HG03558 (cell line): ENCODE measurements around the gene TBC1D5.
"Not testable (repeated sequence)": the region's sequence is repeated elsewhere in the genome, so short reads cannot be mapped to it uniquely, and the experiment has no call there.

ENCODE experiments used
- ATAC-seq: cut with Tn5 transposase; IDR thresholded peaks from one replicate; pipeline ENCODE4 v1.9.1; 2021; ENCODE audit warnings: moderate number of reproducible peaks; ENCODE audit not compliant: unreplicated experiment; ENCODE audit errors: extremely low read depth

Gene TBC1D5

DNA sequence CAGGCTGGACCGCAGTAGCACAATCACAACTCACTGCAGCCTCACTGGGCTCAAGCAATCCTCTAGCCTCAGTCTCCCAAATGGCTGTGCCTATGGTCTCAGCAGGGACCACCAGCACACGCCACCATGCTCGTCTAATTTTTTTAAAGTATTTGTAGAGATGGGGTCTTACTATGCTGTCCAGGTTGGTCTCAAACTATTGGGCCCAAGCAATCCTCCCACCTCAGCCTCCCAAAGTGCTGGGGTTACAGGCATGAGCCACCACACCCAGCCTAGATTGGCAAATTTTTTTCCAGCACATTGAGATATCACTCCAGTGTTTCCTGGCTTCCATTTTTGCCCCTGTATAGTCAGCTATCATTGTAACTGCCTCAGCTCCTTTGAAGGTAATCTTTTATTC is 18.3 kb downstream of the TBC1D5 start:
- ATAC-seq = no peak

DNA sequence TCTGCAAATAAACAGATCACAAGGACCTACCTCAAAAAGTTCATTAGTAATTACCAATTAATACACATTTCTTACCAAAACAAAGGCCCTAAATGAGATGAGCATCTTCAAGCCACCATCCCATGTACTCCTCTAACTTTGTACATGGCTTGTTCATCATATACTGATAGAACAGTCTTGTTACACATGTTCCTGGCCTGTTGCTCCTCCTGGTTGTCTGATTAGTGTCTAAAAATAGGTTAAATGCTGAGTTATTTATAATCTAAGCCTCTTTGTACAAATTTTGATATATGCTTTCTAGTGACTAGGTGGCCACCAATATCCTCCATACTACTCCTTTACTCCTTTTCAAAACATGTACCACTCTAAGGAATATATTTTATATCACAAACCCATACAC is 25.0 kb downstream of the TBC1D5 start:
- ATAC-seq = no peak

DNA sequence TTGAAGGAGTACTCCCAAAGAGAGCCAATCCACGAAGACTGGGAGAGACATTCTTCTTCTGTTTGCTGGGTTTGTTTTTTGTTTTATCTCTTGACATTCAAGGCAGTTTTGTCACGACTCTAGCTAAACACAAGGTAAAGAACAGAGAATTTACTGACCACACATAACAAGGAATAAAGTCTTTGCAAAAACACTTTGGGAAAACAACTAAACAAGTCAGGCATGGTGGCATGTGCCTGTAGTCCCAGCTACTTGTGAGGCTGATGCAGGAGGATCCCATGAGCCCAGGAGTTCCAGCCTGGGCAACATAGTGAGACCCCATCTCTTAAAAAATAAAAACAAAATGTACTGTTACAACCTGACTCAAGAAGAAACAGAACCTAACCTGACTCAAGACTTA is 28.0 kb downstream of the TBC1D5 start:
- no peak for ATAC-seq

DNA sequence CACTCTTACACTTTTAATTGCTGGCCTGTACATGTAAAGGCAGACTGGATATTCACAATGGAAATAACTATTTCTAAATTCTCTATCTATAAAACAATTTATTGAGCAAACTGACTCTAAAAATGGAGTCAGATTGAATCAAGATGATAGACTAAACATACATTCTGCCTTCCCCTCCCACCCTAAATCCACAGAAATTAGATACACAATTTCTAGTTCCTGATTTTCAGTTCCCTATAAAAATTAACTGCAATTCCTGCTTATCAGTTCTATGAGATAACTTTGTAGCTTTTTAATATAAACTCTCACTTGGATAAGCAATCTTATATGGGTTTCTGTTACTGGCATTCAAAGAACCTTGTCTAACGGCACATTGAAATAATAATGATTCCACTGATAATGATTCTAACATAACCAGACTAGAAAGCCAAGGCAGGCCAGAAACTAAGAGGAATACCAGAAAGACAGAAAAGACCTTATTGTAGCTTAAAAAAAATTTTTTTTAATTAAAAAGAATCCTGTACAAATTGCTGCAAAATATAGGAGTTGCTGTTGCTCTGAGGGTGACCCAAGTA is 33.1 kb downstream of the TBC1D5 start:
- no peak for ATAC-seq

DNA sequence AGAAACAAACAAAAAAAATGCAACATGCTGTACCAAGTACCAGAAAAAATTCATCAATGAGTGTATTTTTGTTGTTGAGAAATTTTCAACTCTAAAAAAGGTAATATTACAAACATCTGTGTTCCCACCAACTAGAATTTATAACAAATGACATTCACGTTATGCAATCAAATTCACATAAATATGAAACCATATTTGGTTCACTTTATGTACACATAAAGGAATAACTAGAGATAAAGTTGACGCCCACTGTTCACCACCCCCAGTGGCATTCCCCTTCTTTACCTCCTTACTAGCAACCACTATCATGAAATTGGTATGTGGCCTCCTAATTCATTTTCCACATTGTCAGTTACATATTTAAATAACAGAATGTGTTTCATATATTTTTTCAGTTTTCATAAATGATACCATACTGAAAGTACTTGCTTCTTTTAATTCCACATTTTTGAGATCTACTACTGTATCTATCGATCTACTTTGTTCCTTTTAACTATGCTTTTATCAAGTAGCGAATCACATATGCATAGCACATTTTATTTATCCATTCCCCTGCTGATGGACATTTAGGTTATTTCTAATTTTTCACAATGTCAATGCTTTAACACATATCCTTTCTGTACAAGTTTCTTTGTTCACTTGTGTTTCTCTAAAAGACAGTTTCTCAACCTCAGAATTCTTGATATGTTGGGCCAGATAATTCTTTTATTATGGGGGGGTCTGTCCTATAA is 34.5 kb downstream of the TBC1D5 start:
- no peak for ATAC-seq

DNA sequence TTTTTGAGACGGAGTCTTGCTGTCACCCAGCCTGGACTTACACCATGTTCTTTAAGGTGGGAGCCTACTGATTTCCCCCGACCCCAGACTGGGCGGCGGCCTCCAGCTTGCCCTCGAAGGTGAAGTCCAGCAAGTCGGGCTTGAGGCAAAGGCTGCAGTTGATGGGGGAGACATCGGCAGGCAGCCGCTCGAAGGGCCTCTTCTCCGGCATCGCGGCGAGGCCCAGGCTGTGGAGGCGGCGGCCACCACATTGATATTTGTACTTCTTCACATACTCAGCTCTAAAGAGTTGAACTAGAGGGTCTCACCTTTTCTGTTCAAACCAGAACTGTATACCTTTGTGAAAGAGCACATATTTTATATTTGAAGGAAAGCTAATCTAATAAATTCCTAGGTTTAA is 36.4 kb downstream of the TBC1D5 start:
- ATAC-seq = not testable (repeated sequence)

DNA sequence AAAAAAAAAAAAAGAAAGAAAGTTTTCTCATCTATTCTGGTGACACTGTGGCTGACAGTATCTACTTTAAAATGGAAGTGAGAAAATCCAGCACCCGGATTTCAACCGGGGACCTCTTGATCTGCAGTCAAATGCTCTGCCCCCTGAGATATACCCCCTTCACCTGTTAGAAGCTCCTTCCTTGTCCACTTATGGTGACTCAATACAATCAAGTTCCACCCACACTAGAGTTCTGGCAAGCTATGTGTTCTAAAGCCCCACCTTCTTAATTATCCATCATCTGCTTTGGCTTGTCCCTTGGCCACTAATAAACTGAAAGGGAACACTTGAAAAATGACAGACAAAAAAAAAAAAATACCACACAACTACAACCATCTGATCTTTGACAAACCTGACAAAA is 42.6 kb downstream of the TBC1D5 start:
- not testable (repeated sequence) for ATAC-seq

DNA sequence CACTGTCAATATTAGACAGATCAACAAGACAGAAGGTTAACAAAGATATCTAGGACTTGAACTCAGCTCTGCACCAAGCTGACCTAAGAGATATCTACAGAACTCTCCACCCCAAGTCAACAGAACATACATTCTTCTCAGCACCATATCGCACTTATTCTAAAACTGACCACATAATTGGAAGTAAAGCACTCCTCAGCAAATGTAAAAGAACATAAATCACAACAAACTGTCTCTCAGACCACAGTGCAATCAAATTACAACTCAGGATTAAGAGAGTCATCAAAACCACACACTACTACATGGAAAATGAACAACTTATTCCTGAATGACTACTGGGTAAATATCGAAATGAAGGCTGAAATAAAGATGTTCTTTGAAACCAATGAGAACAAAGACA is 46.8 kb downstream of the TBC1D5 start:
- not testable (repeated sequence) for ATAC-seq

DNA sequence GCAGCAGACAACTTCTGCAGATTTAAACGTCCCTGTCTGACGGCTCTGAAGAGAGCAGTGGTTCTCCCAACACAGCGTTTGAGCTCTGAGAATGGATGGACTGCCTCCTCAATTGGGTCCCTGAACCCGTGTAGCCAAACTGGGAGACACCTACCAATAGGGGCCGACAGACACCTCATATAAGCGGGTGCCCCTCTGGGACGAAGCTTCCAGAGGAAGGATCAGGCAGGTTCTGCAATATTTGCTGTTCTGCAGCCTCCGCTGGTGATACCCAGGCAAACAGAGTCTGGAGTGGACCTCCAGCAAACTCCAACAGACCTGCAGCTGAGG is 48.8 kb downstream of the TBC1D5 start:
- not testable (repeated sequence) for ATAC-seq

DNA sequence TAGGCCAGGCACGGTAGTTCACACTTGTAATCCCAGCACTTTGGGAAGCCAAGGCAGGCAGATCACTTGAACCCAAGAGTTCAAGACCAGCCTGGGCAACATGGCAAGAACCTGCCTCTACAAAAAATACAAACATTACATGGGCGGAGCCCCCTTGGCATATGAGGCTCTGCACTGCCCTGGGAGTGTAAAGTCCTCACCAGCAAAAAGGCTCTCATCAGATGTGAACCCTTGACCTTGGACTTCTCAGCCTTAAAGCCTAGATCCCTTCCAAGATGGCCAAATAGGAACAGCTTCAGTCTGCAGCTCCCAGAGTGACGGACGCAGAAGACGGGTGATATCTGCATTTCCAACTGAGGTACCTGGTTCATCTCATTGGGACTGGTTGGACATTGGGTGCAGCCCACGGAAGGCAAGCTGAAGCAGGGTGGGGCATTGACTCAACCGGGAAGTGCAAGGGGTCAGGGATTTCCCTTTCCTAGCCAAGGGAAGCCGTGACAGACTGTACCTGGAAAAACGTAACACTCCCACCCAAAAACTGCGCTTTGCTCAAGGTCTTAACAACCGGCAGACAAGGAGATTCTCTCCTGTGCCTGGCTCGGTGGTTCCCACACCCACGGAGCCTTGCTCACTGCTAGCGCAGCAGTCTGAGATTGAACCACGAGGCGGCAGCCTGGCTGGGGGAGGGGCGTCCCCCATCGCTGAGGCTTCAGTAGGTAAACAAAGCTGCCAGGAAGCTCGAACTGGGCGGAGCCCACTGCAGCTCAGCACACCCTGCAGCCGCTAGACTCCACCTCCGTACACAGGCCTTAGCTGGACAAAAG is 49.4 kb downstream of the TBC1D5 start:
- not testable (repeated sequence) for ATAC-seq

DNA sequence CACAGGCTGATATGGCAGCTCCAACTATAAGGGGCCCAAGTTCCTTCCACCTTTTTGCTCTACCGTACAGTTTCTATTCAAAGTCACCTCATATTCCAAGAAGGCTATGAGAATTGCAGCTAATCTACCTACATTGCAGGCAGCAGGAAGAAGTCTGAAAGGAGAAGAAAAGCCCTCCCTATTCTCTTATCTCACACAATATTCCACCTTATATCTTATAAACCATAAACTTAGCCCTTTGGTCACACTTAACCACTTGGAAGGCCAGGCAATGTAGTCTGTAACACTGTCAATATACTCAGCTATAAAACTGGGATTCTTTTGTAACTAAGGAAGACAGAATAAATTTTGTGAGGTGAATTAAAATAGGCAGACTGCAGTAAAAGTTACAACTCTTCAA is 54.9 kb downstream of the TBC1D5 start:
- no peak for ATAC-seq

DNA sequence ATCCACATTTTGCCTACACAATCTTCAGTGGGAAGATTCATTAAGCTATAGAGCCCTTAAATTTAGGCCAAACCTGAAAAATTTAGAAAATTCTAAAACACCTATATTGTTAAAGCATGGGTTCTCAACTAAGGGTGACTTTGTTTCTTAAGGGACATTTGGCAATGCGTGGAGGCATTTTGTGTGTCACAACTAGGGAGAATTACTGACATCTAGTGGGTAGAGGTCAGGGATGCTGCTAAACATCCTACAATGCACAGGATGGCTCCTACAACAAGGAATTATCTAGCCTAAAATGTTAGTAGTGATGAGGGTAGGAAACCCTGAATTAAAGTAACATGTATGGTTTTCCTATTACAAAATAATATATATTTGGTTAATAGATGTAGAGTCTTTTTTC is 55.8 kb downstream of the TBC1D5 start:
- ATAC-seq = no peak

DNA sequence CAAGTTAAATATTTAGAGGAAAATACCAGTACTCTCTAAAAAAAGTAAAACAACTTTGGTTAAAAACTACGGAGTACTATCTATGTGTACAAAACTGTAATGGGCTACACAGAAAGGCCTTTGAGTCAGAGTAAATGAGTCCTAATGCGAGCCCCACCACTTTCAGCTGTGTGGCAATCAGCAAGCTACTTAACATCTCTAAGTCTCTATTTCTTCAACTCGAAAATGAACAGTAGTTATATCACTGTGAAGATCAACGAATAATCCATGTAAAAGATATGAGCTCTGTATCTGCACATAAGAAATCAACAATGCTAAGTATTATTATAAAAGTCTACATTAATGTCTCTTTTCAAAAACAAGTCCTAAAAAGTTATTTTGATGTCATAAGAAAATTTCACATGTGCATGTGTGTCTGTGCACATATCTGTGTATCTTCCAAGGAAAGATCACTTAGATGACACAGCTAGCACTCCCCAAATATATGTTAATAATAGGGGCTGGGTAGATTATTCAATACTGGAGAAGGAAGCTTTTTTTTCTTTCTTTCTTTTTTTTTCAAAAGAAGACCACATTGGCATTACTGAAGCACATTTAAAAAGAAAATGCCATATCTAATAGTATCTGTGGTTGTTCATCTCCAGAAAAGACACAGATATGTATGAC is 58.8 kb downstream of the TBC1D5 start:
- no peak for ATAC-seq

DNA sequence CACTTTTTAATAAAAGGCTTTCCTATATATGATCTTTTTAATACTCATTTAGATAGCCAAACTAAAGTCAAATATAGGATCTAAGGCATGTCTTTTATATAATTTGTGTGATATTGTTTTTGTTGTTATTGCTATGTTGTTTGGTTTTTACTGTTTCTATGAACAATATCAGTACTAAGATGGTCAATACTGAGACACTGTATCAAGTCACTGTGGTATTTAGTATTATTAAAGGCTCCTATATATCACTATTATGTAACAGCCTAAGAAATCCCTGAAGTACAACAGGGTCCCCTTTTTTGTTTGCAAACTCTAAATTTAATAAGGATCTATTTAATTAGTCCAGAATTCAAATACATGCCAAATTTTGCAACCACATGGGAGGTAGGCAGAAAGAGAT is 61.9 kb downstream of the TBC1D5 start:
- ATAC-seq = no peak

DNA sequence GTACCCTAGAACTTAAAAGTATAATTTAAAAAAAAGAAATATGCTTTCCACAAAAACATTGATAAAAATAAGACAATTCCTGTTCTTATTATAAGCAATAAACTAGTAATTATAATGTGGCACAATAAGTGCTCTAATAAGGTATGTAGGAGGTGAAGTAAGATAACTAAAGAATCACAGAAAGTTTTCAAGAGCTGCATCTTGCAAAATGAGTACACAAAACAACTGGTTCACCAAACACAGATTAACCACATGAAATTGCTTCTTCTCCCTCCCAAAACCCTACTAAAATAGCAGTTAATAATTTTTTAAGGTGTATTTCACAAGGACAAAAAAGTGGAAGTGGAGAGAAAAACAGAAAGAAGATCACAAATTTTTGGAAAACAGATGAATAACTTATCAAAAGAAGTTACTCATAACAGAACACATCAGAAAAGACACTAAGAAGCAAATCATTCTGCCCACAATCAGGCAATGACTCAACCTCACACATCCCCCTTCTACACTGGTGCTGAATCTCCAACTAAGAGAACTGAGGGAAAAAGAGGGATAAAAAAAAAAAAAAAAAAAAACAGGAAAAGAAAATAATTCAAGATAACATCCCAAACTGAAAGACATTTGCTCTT is 64.2 kb downstream of the TBC1D5 start:
- ATAC-seq = no peak

DNA sequence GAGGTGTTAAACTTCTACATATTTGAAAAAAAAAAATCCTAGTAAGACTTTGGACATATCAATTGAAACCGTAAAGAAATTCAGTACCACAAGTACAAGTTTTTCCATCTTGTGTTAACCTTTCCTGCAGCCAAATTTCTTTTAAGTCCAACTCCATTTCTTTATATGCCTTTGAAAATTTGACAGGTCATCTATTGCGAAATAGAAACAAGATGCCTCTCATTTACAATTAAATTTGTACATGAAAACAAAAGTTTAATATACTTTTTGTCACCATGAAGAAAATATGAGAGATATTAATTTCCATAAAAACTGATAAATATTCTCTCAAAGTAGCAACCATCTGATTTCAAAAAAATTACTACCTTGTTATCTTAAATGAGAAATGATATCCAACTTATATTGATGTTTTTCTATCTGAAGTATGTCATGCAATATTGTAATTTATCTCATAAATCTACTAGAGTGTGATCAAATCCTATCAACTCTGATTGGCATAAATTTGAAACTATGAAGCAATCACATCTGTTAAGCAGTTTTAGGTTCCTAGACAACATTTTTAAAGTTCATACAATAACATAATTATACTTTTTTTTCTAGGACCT is 68.2 kb downstream of the TBC1D5 start:
- ATAC-seq = no peak

DNA sequence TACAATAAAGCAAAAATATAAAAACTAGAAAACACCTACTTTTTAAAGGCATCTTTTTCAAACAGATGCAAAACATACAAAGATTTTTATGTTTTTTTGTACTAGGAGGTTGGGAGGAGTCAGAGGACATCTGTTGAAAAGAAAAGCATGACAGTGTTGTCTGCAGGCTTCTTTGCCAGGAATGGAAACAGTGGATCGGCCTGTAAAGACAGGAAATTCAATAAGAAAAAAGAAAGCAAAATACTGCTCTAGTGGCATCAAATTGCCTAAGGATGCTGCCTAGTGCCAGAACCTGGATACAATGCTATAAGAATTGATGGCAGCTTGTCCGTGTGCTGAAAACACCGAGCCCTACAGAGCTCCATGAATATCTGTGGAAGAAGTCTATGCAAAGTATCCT is 69.9 kb downstream of the TBC1D5 start:
- ATAC-seq = no peak

DNA sequence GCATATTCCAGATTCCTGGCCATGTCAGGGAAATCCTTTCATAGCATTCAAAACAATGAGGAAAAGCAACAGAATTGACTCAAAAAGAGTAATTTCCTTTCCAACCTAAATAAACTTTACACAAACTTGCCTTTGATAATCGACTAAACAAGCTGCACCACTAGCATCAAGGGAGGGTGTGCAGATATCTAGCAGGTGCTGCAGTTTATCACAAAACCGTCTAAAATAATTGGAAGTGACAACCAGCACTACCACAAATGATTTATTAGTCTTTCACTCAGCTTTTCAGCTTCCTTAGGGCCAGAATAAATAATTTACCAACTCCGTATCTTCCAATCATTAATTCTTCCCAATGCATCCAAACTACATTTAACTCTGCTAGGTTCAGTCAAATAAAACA is 71.7 kb downstream of the TBC1D5 start:
- no peak for ATAC-seq

DNA sequence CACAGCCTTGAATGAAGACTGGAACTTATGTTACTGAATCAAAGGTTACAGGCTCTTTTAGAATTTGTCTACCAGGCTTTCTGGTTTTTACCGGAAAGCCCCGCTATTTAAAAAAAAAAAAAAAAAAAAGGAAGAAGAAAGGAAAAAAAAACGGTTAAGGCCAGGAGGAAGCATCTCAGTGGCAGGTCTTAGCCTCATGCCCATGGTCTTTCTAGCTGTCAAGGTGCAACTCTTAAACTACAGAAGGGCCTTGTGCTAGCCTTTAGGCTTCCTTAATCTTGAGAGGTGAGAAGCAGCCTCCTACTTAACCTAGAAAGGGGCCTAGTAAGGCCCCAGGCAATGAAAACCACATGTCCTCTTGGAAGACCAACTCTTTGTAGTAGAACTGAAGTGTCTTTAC is 77.5 kb downstream of the TBC1D5 start:
- no peak for ATAC-seq

DNA sequence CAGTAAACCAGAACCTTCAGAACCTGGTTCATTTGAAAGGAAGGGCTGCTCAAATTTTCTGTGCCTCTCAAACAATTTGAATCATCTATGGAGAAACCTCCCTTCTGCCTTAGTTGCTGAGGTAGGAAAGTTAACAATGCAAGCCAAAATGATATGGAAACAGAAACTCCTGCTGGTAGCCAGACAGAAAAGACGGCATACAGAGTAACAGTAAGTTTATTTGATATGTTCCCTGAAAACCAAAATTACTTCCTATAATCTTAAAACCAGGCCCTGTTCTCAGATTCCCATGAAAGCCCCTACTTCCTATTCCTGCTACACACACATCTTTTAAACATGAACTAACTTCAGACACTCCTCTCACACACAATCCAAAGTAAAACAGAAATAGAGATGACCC is 86.2 kb downstream of the TBC1D5 start:
- no peak for ATAC-seq
